GM12874 (cell line): ENCODE data around the gene KLK1.

ENCODE experiments used
- CTCF ChIP-seq: IDR thresholded peaks from 2 replicates; pipeline ENCODE4 v1.5.1; 2011; ENCODE audit warnings: low read depth, mild to moderate bottlenecking, control low read depth, low read length, moderate library complexity; ENCODE audit not compliant: insufficient read depth

KLK1 gene

GRCh38 chr19:50835103-50835784 lies 11.7 kb upstream of the KLK1 start:
- TF ChIP-seq CTCF, result no peak

DNA sequence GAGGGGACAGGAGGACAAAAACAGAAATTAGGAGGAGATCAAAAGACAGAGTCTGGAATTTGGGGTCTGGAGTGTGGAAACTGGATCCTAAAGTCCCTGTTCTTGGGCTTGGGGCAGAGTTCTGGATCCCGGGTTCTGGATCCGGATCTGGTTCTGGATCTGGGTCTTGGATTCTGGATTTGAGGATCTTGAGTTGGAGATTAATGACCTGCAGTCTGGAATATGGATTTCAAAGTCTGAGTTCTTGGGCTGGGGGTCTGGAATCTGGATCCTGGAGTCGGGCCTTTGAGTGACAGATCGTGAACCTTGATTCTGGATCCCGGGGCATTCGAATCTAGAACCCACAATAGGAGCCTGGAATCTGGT lies 10.2 kb upstream of the KLK1 start:
- TF ChIP-seq CTCF, result no peak

DNA sequence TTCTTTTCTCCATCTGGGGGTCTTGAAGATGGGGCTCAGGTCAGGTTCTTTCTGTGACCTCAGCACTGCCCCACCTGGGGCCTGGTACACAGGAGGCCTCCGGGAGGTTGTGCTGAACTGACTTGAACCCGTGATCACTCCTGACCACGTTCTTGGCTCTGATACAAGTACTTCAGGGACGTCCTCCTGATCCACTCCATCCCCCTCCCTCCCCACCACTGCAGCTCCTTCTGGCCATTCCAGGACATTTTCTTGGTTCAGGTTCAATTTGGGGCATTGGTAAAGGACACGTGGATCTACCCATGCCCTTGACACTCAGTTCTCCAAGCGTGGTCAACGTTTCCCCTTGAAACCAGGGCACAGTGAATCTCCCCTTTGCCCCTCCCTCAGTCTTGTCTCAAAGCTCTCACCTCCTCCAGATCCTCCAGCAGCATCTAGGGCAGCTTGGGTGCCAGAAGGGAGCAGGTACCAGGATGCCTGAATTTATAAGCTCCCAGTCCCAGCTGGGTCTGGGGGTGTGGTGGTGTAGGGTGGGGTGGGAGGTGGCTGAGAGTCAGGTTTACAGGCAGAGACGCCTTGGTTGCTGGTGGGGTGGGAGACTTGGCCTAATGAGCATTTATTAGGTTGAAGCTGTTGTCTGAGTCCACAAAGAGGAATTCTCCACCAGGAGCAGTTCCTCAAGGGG lies 9.7 kb upstream of the KLK1 start, which contains the start of gene KLK15:
Gene KLK15 (minus strand): TSS at position 458 of the 685 bp plus-strand sequence. CDS start 2,082 bp downstream, outside the sequence.
- no peak for TF ChIP-seq CTCF

- no peak for TF ChIP-seq CTCF
These were observed 9.1 kb upstream of the KLK1 start for GRCh38 chr19:50832666-50833065.

DNA sequence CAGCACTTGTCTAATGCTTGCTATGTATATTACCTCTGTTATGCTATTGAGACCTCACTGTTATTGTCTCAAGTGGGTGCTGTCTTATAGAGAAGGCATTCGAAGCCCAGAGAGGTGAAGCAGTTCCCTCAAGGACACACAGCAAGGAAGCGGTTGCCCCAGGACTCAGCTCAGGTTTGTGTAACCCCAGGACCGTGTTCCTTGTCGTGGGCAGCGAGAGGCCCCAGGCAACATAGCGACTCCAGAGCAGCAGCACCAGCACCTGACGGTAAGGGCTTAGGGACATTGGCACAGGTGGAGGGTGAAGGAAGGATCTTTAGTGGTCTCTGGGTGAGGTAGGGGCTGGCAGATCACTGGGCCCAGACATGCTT lies 7.4 kb upstream of the KLK1 start:
- TF ChIP-seq CTCF, result no peak

GRCh38 chr19:50830266-50831025 lies 6.9 kb upstream of the KLK1 start:
- no peak for TF ChIP-seq CTCF

GRCh38 chr19:50829801-50830200 lies 6.2 kb upstream of the KLK1 start:
- no peak for TF ChIP-seq CTCF
